ENCODE measurements around the gene PCGF3. TPM values are rescaled to one million over a fixed set of nuclear protein-coding genes. Genes with fewer than 3 reads are reported as not detected.

The PCGF3 gene
- total RNA-seq, 1 experiment from 2014 or later, result 66.3 TPM

DNA sequence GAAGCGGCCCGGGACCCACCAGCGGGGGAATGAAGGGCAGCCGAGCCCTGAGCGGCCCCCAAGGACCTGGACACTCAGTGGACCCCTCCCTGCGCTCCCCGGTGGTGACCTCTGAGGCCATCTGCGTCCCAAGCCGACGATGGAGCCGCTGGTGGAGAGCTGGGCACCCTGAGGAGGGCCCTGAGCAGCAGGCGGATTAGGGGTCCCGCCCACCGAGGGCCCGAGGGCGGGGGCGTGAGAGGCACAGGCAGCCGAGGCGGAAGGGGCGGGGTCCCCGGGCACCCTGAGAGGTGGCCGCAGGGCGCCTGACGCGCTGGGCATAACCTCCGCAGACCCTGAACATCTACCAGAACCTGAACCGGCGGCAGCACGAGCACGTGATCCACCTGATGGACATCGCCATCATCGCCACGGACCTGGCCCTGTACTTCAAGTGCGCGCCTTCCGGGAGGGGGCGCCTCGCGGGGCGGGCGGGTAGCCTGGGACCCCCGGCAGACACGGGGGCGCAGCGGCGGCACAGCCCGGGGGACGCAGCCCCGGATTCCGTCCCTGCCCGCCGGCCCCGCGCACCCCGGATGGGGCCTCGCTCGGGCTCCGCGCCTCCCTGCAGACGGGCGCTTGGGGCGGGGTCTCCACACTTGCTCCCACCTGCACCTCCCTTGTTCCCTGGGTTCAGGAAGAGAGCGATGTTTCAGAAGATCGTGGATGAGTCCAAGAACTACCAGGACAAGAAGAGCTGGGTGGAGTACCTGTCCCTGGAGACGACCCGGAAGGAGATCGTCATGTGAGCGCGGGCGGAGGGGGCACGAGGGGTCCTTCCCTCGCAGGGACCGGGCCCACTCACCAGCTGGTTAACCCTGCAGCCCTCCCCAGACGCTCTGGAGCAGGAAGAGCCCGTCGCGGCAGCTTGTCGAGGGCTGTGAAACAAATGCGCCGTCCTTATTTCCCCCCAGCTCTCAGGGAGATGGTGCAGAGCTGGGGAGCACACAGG lies 41.9 kb upstream of the PCGF3 start:
- RAD21 ChIA-PET (ENCODE audit: low non-redundant PET in 1 of 2, low total read pairs in 2 of 2, uncharacterized antibody in 2 of 2, unreplicated experiment in 2 of 2), result no interaction called here
- no peak overlapping the region for H3K4me2 ChIP-seq (ENCODE audit: low read length)

More for the DNA sequence above, 41.9 kb upstream of the PCGF3 start:
- DNase-seq (ENCODE audit: low read depth, low spot score), result no peak
- Histone ChIP-seq H3K9me2 (ENCODE audit: insufficient read depth) (no peaks in the 10 kb centered on the region), H3K9ac (ENCODE audit: low read length) (no peak overlapping the region), H4K20me1 (ENCODE audit: insufficient read depth) (no peaks in the 10 kb centered on the region), H2AFZ (ENCODE audit: low read depth, low read length, poor library complexity, severe bottlenecking) (no peak overlapping the region), H3K4me1 (ENCODE audit: control insufficient read depth in 1 of 2, insufficient read depth in 2 of 2, low read length in 2 of 2) (no peaks in the 10 kb centered on the region), H3K4me3 (replicated peaks in 1 of 2; ENCODE audit: low read depth in 1 of 2, low read length in 2 of 2) (no peak overlapping the region), H3K27ac (ENCODE audit: low read depth, low read length) (no peak overlapping the region), H3K9me3 (ENCODE audit: control insufficient read depth in 1 of 2, insufficient read depth in 1 of 2, low read depth in 1 of 2, low read length in 2 of 2) (no peaks in the 10 kb centered on the region), H3K79me2 (ENCODE audit: insufficient read depth, low read length) (no peaks in the 10 kb centered on the region), H3K36me3 (ENCODE audit: control insufficient read depth in 1 of 2, insufficient read depth in 2 of 2, low read length in 2 of 2) (no peaks in the 10 kb centered on the region), H3K27me3 (ENCODE audit: insufficient read depth, low read length) (no peaks in the 10 kb centered on the region)
- intact Hi-C loops (cut with micrococcal nuclease), result no loop called here
- BruUV-seq (replicated peaks), result no TSS peak
- TF ChIP-seq JUND (IDR thresholded peaks at IDR 0.05), result no peak
- TF ChIP-seq, protein P1, sequence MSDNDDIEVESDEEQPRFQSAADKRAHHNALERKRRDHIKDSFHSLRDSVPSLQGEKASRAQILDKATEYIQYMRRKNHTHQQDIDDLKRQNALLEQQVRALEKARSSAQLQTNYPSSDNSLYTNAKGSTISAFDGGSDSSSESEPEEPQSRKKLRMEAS (IDR thresholded peaks at IDR 0.05), result no peak
- TF ChIP-seq EZH2 (IDR thresholded peaks at IDR 0.05), result no peak
- no peak for TF ChIP-seq TCF7L2 (IDR thresholded peaks at IDR 0.05; ENCODE audit: borderline replicate concordance, extremely low read depth, insufficient read depth, insufficient read length)
- TF ChIP-seq YY1 (IDR thresholded peaks at IDR 0.05; ENCODE audit: extremely low read depth, insufficient replicate concordance, low read depth, low read length), result no peak
- TF ChIP-seq, protein P2, sequence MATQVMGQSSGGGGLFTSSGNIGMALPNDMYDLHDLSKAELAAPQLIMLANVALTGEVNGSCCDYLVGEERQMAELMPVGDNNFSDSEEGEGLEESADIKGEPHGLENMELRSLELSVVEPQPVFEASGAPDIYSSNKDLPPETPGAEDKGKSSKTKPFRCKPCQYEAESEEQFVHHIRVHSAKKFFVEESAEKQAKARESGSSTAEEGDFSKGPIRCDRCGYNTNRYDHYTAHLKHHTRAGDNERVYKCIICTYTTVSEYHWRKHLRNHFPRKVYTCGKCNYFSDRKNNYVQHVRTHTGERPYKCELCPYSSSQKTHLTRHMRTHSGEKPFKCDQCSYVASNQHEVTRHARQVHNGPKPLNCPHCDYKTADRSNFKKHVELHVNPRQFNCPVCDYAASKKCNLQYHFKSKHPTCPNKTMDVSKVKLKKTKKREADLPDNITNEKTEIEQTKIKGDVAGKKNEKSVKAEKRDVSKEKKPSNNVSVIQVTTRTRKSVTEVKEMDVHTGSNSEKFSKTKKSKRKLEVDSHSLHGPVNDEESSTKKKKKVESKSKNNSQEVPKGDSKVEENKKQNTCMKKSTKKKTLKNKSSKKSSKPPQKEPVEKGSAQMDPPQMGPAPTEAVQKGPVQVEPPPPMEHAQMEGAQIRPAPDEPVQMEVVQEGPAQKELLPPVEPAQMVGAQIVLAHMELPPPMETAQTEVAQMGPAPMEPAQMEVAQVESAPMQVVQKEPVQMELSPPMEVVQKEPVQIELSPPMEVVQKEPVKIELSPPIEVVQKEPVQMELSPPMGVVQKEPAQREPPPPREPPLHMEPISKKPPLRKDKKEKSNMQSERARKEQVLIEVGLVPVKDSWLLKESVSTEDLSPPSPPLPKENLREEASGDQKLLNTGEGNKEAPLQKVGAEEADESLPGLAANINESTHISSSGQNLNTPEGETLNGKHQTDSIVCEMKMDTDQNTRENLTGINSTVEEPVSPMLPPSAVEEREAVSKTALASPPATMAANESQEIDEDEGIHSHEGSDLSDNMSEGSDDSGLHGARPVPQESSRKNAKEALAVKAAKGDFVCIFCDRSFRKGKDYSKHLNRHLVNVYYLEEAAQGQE (IDR thresholded peaks at IDR 0.05; ENCODE audit: low read depth), result no peak
- TF ChIP-seq, protein P3, sequence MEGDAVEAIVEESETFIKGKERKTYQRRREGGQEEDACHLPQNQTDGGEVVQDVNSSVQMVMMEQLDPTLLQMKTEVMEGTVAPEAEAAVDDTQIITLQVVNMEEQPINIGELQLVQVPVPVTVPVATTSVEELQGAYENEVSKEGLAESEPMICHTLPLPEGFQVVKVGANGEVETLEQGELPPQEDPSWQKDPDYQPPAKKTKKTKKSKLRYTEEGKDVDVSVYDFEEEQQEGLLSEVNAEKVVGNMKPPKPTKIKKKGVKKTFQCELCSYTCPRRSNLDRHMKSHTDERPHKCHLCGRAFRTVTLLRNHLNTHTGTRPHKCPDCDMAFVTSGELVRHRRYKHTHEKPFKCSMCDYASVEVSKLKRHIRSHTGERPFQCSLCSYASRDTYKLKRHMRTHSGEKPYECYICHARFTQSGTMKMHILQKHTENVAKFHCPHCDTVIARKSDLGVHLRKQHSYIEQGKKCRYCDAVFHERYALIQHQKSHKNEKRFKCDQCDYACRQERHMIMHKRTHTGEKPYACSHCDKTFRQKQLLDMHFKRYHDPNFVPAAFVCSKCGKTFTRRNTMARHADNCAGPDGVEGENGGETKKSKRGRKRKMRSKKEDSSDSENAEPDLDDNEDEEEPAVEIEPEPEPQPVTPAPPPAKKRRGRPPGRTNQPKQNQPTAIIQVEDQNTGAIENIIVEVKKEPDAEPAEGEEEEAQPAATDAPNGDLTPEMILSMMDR (IDR thresholded peaks at IDR 0.05 in 2 of 3, conservative IDR thresholded peaks at IDR 0.05 in 1 of 3; ENCODE audit: borderline replicate concordance in 1 of 3, insufficient read depth in 1 of 3, low read depth in 2 of 3, low read length in 2 of 3), result no peak
- no peak for TF ChIP-seq SIN3A (IDR thresholded peaks at IDR 0.05; ENCODE audit: low read depth)
- ATAC-seq, result no peak
- CTCF ChIA-PET, result no interaction called here
- POLR2A ChIA-PET, result no interaction called here
